Medulla oblongata (tissue), 1 donor: ENCODE measurements around the gene SORCS2.
"Not testable (repeated sequence)": the region's sequence is repeated elsewhere in the genome, so short reads cannot be mapped to it uniquely, and the experiment has no call there.

Experiments
- DNase-seq: peaks from one replicate; pipeline ENCODE4 v3.0.0-alpha.2; 2015; ENCODE audit errors: extremely low spot score

SORCS2 gene

GRCh38 chr4:7199771-7200441 lies 7.6 kb downstream of the SORCS2 start:
- DNase-seq = no peak

- DNase-seq = no peak
These were observed 8.5 kb downstream of the SORCS2 start for GRCh38 chr4:7200801-7201200.

GRCh38 chr4:7201420-7202305 lies 9.3 kb downstream of the SORCS2 start:
- no peak for DNase-seq

GRCh38 chr4:7202411-7202810 lies 10.1 kb downstream of the SORCS2 start:
- DNase-seq = no peak

- peak; percentile 60 for DNase-seq
These were observed 12.5 kb downstream of the SORCS2 start for GRCh38 chr4:7204656-7205387.

- no peak for DNase-seq
These were observed 14.0 kb downstream of the SORCS2 start for GRCh38 chr4:7206385-7206784.

GRCh38 chr4:7206911-7207567 lies 14.7 kb downstream of the SORCS2 start:
- peak; percentile 85 for DNase-seq

GRCh38 chr4:7207628-7208231 lies 15.4 kb downstream of the SORCS2 start:
- no peak for DNase-seq

- DNase-seq = no peak
These were observed 16.4 kb downstream of the SORCS2 start for GRCh38 chr4:7208509-7209451.

GRCh38 chr4:7209699-7210098 lies 17.4 kb downstream of the SORCS2 start:
- no peak for DNase-seq

- no peak for DNase-seq
These were observed 18.5 kb downstream of the SORCS2 start for GRCh38 chr4:7210824-7211223.

GRCh38 chr4:7212101-7212674 lies 19.9 kb downstream of the SORCS2 start:
- no peak for DNase-seq

- no peak for DNase-seq
These were observed 20.6 kb downstream of the SORCS2 start for GRCh38 chr4:7212921-7213320.

GRCh38 chr4:7213807-7214206 lies 21.5 kb downstream of the SORCS2 start:
- no peak for DNase-seq

GRCh38 chr4:7214359-7214758 lies 22.0 kb downstream of the SORCS2 start:
- DNase-seq = no peak

GRCh38 chr4:7215187-7215586 lies 22.8 kb downstream of the SORCS2 start:
- not testable (repeated sequence) for DNase-seq

GRCh38 chr4:7217039-7217438 lies 24.7 kb downstream of the SORCS2 start:
- no peak for DNase-seq

- DNase-seq = no peak
These were observed 25.4 kb downstream of the SORCS2 start for GRCh38 chr4:7217474-7218321.

- no peak for DNase-seq
These were observed 26.3 kb downstream of the SORCS2 start for GRCh38 chr4:7218686-7219085.
